GM23248 (cell line): ENCODE measurements around the gene APOL3. TPM values are rescaled to one million over a fixed set of nuclear protein-coding genes. Genes with fewer than 3 reads are reported as not detected.
"Not testable (repeated sequence)": the region's sequence is repeated elsewhere in the genome, so short reads cannot be mapped to it uniquely, and the experiment has no call there.

Experiments
- DNase-seq: peaks from one replicate; pipeline ENCODE4 v3.0.0-alpha.2; 2015
- H2AFZ ChIP-seq: fragments of 200-600 bp; sonication (generic); 2 replicates; pipeline ENCODE4 v1.6.1; 2016; ENCODE audit warnings: antibody characterized with exemption
- H3F3A ChIP-seq: fragments of 200-600 bp; sonication (generic); 2 replicates; pipeline ENCODE4 v1.6.1; 2016; ENCODE audit warnings: mild to moderate bottlenecking, antibody characterized with exemption, mixed run types; ENCODE audit not compliant: insufficient read depth
- H3K27ac ChIP-seq: fragments of 200-600 bp; sonication (generic); 2 replicates; pipeline ENCODE4 v1.5.1; 2016; ENCODE audit warnings: mild to moderate bottlenecking
- H3K27me3 ChIP-seq: fragments of 200-600 bp; sonication (generic); replicated peaks from 2 replicates; pipeline ENCODE4 v1.6.1; 2016; ENCODE audit warnings: mild to moderate bottlenecking; ENCODE audit not compliant: insufficient read depth
- H3K36me3 ChIP-seq: fragments of 200-600 bp; sonication (generic); 2 replicates; pipeline ENCODE4 v1.6.1; 2016; ENCODE audit warnings: low read depth, mild to moderate bottlenecking
- H3K4me1 ChIP-seq: fragments of 200-600 bp; sonication (generic); 2 replicates; pipeline ENCODE4 v1.6.1; 2016; ENCODE audit warnings: mild to moderate bottlenecking; ENCODE audit not compliant: insufficient read depth
- H3K4me2 ChIP-seq: fragments of 200-600 bp; sonication (generic); one replicate; pipeline ENCODE4 v1.6.1; 2016; ENCODE audit warnings: mild to moderate bottlenecking; ENCODE audit not compliant: unreplicated experiment
- H3K4me3 ChIP-seq: fragments of 200-600 bp; sonication (generic); 2 replicates; pipeline ENCODE4 v1.5.1; 2016; ENCODE audit warnings: mild to moderate bottlenecking
- H3K79me2 ChIP-seq: fragments of 200-600 bp; sonication (generic); 2 replicates; pipeline ENCODE4 v1.6.1; 2016; ENCODE audit warnings: mild to moderate bottlenecking; ENCODE audit not compliant: insufficient read depth
- H3K9ac ChIP-seq: fragments of 200-600 bp; sonication (generic); 2 replicates; pipeline ENCODE4 v1.6.1; 2016; ENCODE audit warnings: mild to moderate bottlenecking
- H3K9me2 ChIP-seq: fragments of 200-600 bp; sonication (generic); 2 replicates; pipeline ENCODE4 v1.6.1; 2016; ENCODE audit warnings: mixed run types, mild to moderate bottlenecking, moderate library complexity; ENCODE audit not compliant: insufficient read depth
- H3K9me3 ChIP-seq: fragments of 200-600 bp; sonication (generic); one replicate; pipeline ENCODE4 v1.6.1; 2017; ENCODE audit warnings: low read depth
- H4K20me1 ChIP-seq: fragments of 200-600 bp; sonication (generic); 2 replicates; pipeline ENCODE4 v1.6.0; 2016; ENCODE audit not compliant: insufficient read depth
- EZH2 ChIP-seq: fragments of 200-600 bp; sonication (generic); IDR thresholded peaks from 2 replicates; pipeline ENCODE4 v1.6.1; 2018; ENCODE audit warnings: antibody characterized with exemption, mild to moderate bottlenecking; ENCODE audit not compliant: insufficient read depth, poor library complexity, severe bottlenecking
- EZH2phosphoT487 ChIP-seq: fragments of 200-600 bp; sonication (generic); IDR thresholded peaks from 2 replicates; pipeline ENCODE4 v1.6.1; 2018; ENCODE audit warnings: antibody characterized with exemption, moderate library complexity, mild to moderate bottlenecking, low read depth; ENCODE audit not compliant: insufficient read depth
- WGBS, 2 experiments: methylation state at CpG; one replicate each; pipeline ENCODE4 v1.1.6; 2015 to 2017; ENCODE audit warnings: low lambda C conversion rate in 2 of 2, low coverage in 1 of 2; ENCODE audit errors: missing lambda C conversion rate in 2 of 2; 5-methylcytosine and 5-hydroxymethylcytosine counted together
- in situ Hi-C: fragments of 300-500 bp; cut with MboI; formaldehyde crosslinking; loops from 2 replicates; pipeline ENCODE4 v1.15.0; 2020
- polyA plus RNA-seq: library from polyadenylated mRNA; unstranded; fragments of >200 nt; fragmentation: Nextera tagmentation; extraction: Ambion mirVana; gene quantifications from 2 replicates; pipeline ENCODE4 v1.2.1, GENCODE V29; 2016
- total RNA-seq: library from RNA; depleted of rRNA; stranded (reverse); fragments of >200 nt; shearing (Covaris generic); gene quantifications from 2 replicates; pipeline ENCODE4 v1.2.3, GENCODE V29; 2014

APOL3 gene
- total and polyA plus RNA-seq, 2 experiments from 2014 or later: 4.0 to 5.5 TPM

GRCh38 chr22:36125434-36125833 is 35.1 kb downstream of the APOL3 start:
- Histone ChIP-seq H3K4me1 (no peaks in the 10 kb centered on the region), H3K4me3 (no peak overlapping the region), H3F3A (no peaks in the 10 kb centered on the region; the same call in 1 of the 2 replicates), H3K27ac (no peak overlapping the region), H3K36me3 (no peaks in the 10 kb centered on the region), H2AFZ (no peak overlapping the region), H3K9me2 (no peaks in the 10 kb centered on the region), H3K79me2 (no peaks in the 10 kb centered on the region), H3K9me3 (no peaks in the 10 kb centered on the region), H3K27me3 (peaks cover 13% of the 10 kb centered on the region), H4K20me1 (no peaks in the 10 kb centered on the region), H3K9ac (no peak overlapping the region), H3K4me2 (no peak overlapping the region)
- DNase-seq: no peak
- in situ Hi-C loops: loop anchor here (10.0 kb wide), 1 partner anchor 501 kb away; no protein-coding TSS in a partner anchor
- WGBS, 2 experiments: 86 to 87% methylated on average over 6 of the region's 6 CpGs
- TF ChIP-seq EZH2: no peak
- TF ChIP-seq EZH2phosphoT487: no peak

GRCh38 chr22:36124666-36125065 is 35.9 kb downstream of the APOL3 start:
- Histone ChIP-seq H3K27ac (no peak overlapping the region), H2AFZ (peak overlapping the region; percentile 91; the same call in 1 of the 2 replicates), H3K36me3 (no peaks in the 10 kb centered on the region), H4K20me1 (no peaks in the 10 kb centered on the region), H3K4me2 (no peak overlapping the region), H3K79me2 (no peaks in the 10 kb centered on the region), H3F3A (no peaks in the 10 kb centered on the region; the same call in 1 of the 2 replicates), H3K4me1 (no peaks in the 10 kb centered on the region), H3K9me3 (no peaks in the 10 kb centered on the region), H3K27me3 (peaks cover 11% of the 10 kb centered on the region), H3K4me3 (no peak overlapping the region), H3K9ac (no peak overlapping the region), H3K9me2 (no peaks in the 10 kb centered on the region)
- 63 to 64% methylated on average over 11 of the region's 11 CpGs for WGBS, 2 experiments
- TF ChIP-seq EZH2phosphoT487 (no peak), EZH2 (no peak)
- DNase-seq: no peak
- in situ Hi-C loops: loop anchor here (5.0 to 25.0 kb wide), 3 partner anchors 197 to 687 kb away; no protein-coding TSS in a partner anchor

GRCh38 chr22:36123673-36124630 is 36.6 kb downstream of the APOL3 start:
- 23 to 24% methylated on average over 50 of the region's 50 CpGs for WGBS, 2 experiments
- Histone ChIP-seq H4K20me1 (no peaks in the 10 kb centered on the region), H2AFZ (peak overlapping the region; percentile 91), H3K9me3 (no peaks in the 10 kb centered on the region), H3F3A (no peaks in the 10 kb centered on the region; the same call in 1 of the 2 replicates), H3K36me3 (no peaks in the 10 kb centered on the region), H3K27me3 (peaks cover 11% of the 10 kb centered on the region), H3K4me1 (no peaks in the 10 kb centered on the region), H3K27ac (peak overlapping the region; percentile 76), H3K4me2 (peak overlapping the region; percentile 58), H3K4me3 (peak overlapping the region; percentile 57), H3K9me2 (no peaks in the 10 kb centered on the region), H3K79me2 (no peaks in the 10 kb centered on the region), H3K9ac (peak overlapping the region; percentile 70)
- DNase-seq: peak; percentile 99
- TF ChIP-seq EZH2 (no peak), EZH2phosphoT487 (no peak)
- in situ Hi-C loops: loop anchor here (5.0 to 25.0 kb wide), 3 partner anchors 197 to 687 kb away; no protein-coding TSS in a partner anchor

- WGBS, 2 experiments: 59 to 67% methylated on average over 6 of the region's 6 CpGs
- H3K4me2 ChIP-seq, H3K9ac ChIP-seq, H2AFZ ChIP-seq, H4K20me1 ChIP-seq, H3K27me3 ChIP-seq, H3F3A ChIP-seq, H3K4me3 ChIP-seq, H3K79me2 ChIP-seq, H3K36me3 ChIP-seq, H3K4me1 ChIP-seq, H3K9me3 ChIP-seq, H3K27ac ChIP-seq, H3K9me2 ChIP-seq: not testable (repeated sequence)
- peak; percentile 14 for DNase-seq
- in situ Hi-C loops: loop anchor here (5.0 to 25.0 kb wide), 3 partner anchors 193 to 683 kb away; no protein-coding TSS in a partner anchor
Measured at GRCh38 chr22:36120621-36121351, 39.8 kb downstream of the APOL3 start.
